GM19438 (cell line): Measurements from ENCODE around the gene CEACAM1.
A peak's percentile ranks its signal among the peaks of the same experiment; 100 is the strongest.
"Not testable (repeated sequence)": the region's sequence is repeated elsewhere in the genome, so short reads cannot be mapped to it uniquely, and the experiment has no call there.

Experiments
- ATAC-seq: cut with Tn5 transposase; IDR thresholded peaks from one replicate; pipeline ENCODE4 v1.9.1; 2021; ENCODE audit warnings: low read depth; ENCODE audit not compliant: unreplicated experiment

The CEACAM1 gene

GRCh38 chr19:42477933-42478332 lies 50.3 kb downstream of the CEACAM1 start:
- ATAC-seq, result no peak

GRCh38 chr19:42477117-42477516 lies 51.2 kb downstream of the CEACAM1 start:
- no peak for ATAC-seq

- ATAC-seq, result no peak
Measured at GRCh38 chr19:42475366-42475765, 52.9 kb downstream of the CEACAM1 start.

GRCh38 chr19:42474743-42475142 lies 53.5 kb downstream of the CEACAM1 start:
- no peak for ATAC-seq

GRCh38 chr19:42473686-42474085 lies 54.6 kb downstream of the CEACAM1 start:
- ATAC-seq, result no peak

- no peak for ATAC-seq
Measured at GRCh38 chr19:42472402-42473147, 55.7 kb downstream of the CEACAM1 start.

GRCh38 chr19:42471554-42472249 lies 56.6 kb downstream of the CEACAM1 start:
- no peak for ATAC-seq

GRCh38 chr19:42469311-42470235 lies 58.7 kb downstream of the CEACAM1 start:
- no peak for ATAC-seq

GRCh38 chr19:42468273-42468796 lies 59.9 kb downstream of the CEACAM1 start:
- no peak for ATAC-seq

- no peak for ATAC-seq
Measured at GRCh38 chr19:42467183-42467760, 61.0 kb downstream of the CEACAM1 start.

GRCh38 chr19:42466521-42467182 lies 61.6 kb downstream of the CEACAM1 start:
- no peak for ATAC-seq

- peak; percentile 77 for ATAC-seq
Measured at GRCh38 chr19:42465827-42466280, 62.4 kb downstream of the CEACAM1 start.

- no peak for ATAC-seq
Measured at GRCh38 chr19:42461700-42462324, 66.5 kb downstream of the CEACAM1 start.

- ATAC-seq, result not testable (repeated sequence)
Measured at GRCh38 chr19:42461231-42461630, 67.0 kb downstream of the CEACAM1 start.

GRCh38 chr19:42459926-42460325 lies 68.4 kb downstream of the CEACAM1 start:
- no peak for ATAC-seq
